22Rv1 (cell line): ENCODE results near the gene C16orf78.

Experiments
- ZFX ChIP-seq: fragments of 450-650 bp; IDR thresholded peaks from 2 replicates; pipeline ENCODE4 v1.6.1; 2017; ENCODE audit warnings: antibody characterized with exemption, borderline replicate concordance
- TF ChIP-seq, protein P1 (sequence below): fragments of 450-650 bp; IDR thresholded peaks from 2 replicates; pipeline ENCODE4 v1.5.1; 2017; ENCODE audit warnings: mild to moderate bottlenecking

GRCh38 chr16:49354991-49355390 is 18.6 kb upstream of the C16orf78 start:
- TF ChIP-seq, protein P1, sequence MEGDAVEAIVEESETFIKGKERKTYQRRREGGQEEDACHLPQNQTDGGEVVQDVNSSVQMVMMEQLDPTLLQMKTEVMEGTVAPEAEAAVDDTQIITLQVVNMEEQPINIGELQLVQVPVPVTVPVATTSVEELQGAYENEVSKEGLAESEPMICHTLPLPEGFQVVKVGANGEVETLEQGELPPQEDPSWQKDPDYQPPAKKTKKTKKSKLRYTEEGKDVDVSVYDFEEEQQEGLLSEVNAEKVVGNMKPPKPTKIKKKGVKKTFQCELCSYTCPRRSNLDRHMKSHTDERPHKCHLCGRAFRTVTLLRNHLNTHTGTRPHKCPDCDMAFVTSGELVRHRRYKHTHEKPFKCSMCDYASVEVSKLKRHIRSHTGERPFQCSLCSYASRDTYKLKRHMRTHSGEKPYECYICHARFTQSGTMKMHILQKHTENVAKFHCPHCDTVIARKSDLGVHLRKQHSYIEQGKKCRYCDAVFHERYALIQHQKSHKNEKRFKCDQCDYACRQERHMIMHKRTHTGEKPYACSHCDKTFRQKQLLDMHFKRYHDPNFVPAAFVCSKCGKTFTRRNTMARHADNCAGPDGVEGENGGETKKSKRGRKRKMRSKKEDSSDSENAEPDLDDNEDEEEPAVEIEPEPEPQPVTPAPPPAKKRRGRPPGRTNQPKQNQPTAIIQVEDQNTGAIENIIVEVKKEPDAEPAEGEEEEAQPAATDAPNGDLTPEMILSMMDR, result no peak
- TF ChIP-seq ZFX, result no peak
